Heart right ventricle (tissue), 16 donors: ENCODE results near the gene XRCC1. TPM values are rescaled to one million over a fixed set of nuclear protein-coding genes. Genes with fewer than 3 reads are reported as not detected.

Experiments
- ATAC-seq, 8 donors: fragments of 200-7000 bp; cut with Tn5 transposase; one replicate each; pipeline ENCODE4 v1.9.1; 2020; ENCODE audit warnings: mild to moderate bottlenecking in 8 of 8, moderate library complexity in 8 of 8, moderate number of reproducible peaks in 1 of 8
- DNase-seq, 2 donors: peaks; one replicate each; pipeline ENCODE4 v3.0.0-alpha.2; 2020
- H3K27ac ChIP-seq, 10 donors: fragments of 200-600 bp; sonication (generic) in 2 of 10; one replicate each; pipeline versions ENCODE4 v1.5.0 to v1.8.0; 2020 to 2022; ENCODE audit warnings: mild to moderate bottlenecking in 3 of 10
- H3K27me3 ChIP-seq, 7 donors: fragments of 200-600 bp; one replicate each; pipeline ENCODE4 v1.8.0; 2021 to 2022; ENCODE audit warnings: mild to moderate bottlenecking in 2 of 7
- H3K36me3 ChIP-seq, 9 donors: fragments of 200-600 bp; sonication (generic) in 1 of 9; one replicate each; pipeline versions ENCODE4 v1.5.0 to v1.8.0; 2020 to 2022; ENCODE audit warnings: mild to moderate bottlenecking in 2 of 9
- H3K4me1 ChIP-seq, 9 donors: fragments of 200-600 bp; sonication (generic) in 1 of 9; one replicate each; pipeline versions ENCODE4 v1.5.0 to v1.8.0; 2020 to 2022; ENCODE audit warnings: mild to moderate bottlenecking in 4 of 9
- H3K4me3 ChIP-seq, 10 donors: fragments of 200-600 bp; sonication (generic) in 2 of 10; one replicate each; pipeline versions ENCODE4 v1.5.0 to v1.8.0; 2020 to 2022; ENCODE audit warnings: mild to moderate bottlenecking in 7 of 10, moderate library complexity in 2 of 10
- H3K9me3 ChIP-seq, 11 donors: fragments of 200-600 bp in 10 of 11; sonication (generic) in 2 of 11; one replicate each; pipeline versions ENCODE4 v1.5.0 to v1.8.0; 2013 to 2022; ENCODE audit warnings: mild to moderate bottlenecking in 2 of 11, control low read depth in 1 of 11, moderate library complexity in 1 of 11
- CTCF ChIP-seq, 9 donors: fragments of 200-600 bp; sonication (generic) in 2 of 9; IDR thresholded peaks; one replicate each; pipeline versions ENCODE4 v1.5.0 to v1.8.0; 2021 to 2022; ENCODE audit warnings: antibody characterized with exemption in 9 of 9, mild to moderate bottlenecking in 5 of 9, moderate library complexity in 1 of 9
- WGBS, 2 donors: extraction: QIAGEN DNeasy Blood & Tissue Kit; methylation state at CpG; one replicate each; pipeline ENCODE4 v1.1.7; 2013; ENCODE audit warnings: inconsistent platforms in 1 of 2; 5-methylcytosine and 5-hydroxymethylcytosine counted together
- intact Hi-C, 10 donors: fragments of 100-400 bp; cut with DNase I; formaldehyde crosslinking; loops; one replicate each; pipeline versions ENCODE4 v1.11.1 to v1.14.2; 2022
- polyA plus RNA-seq, 2 donors: library from polyadenylated mRNA; stranded (reverse); fragments of 200-250 nt; gene quantifications; one replicate each; pipeline ENCODE4 v1.2.3, GENCODE V29; 2013
- total RNA-seq, 10 donors: library from RNA; stranded (reverse); fragmentation: NEBNext Ultra II Directional in 3 of 10; extraction: Animal tissue kit (Norgen Biotek cat#: 25700) in 3 of 10; gene quantifications; one replicate each; pipeline versions ENCODE4 v1.2.1 to v1.2.4, GENCODE V29; 2021 to 2023
- donor health status: Arrhythmogenic right ventricular cardiomyopathy.
- donor health status: ischemic (EF 13 %, LVEDD 7.1; RV severe dilation, severe dysfunction).
- donor health status: healthy with polysubstance abuse.
- donor health status: DM: no; HTN: yes; CAD: no.
- donor health status: DM: no; HTN: no; CAD: no.
- donor health status: ischemic (EF 25% LVEDD 6.9; RV normal size, moderate dysfunction).
- donor health status: ischemic (EF 25% LVEDD 5.7; RV mildly dilated, moderate dysfunction).
- donor health status: healthy.
- donor health status: DM: yes; HTN: yes; CAD: no.
- donor health status: Ischemic cardiomyopathy.
- donor health status: ischemic (EF 35%, LVEDD 5.7; RV mildly dilated, moderate dysfunction).
- donor health status: nonischemic (EF 11% LVEDD 7.7; RV severe dilation, severe dysfunction).
- donor health status: DM: yes; HTN: yes; CAD: no.
- donor health status: PGD.
- donor health status: ischemic (EF 29% LVEDD 5.4; RV normal size, mild dysfunction).
- donor health status: nonischemic (EF 23%, LVEDD 6.1; RV moderate dilation, normal function).

Gene XRCC1
- total and polyA plus RNA-seq, 12 donors: 11.0 to 21.9 (median 17.7) TPM

- Histone ChIP-seq H3K4me3 (no peak overlapping the region), H3K27me3 (no peaks in the 10 kb centered on the region), H3K9me3 (no peaks in the 10 kb centered on the region), H3K36me3 (peaks cover 0 to 26% (median 0%) of the 10 kb centered on the region in 9 donors), H3K4me1 (peaks cover 0 to 29% (median 8%) of the 10 kb centered on the region in 9 donors), H3K27ac (no peak overlapping the region)
- ATAC-seq (no peak), DNase-seq (no peak)
- 95 to 98% methylated on average over 2 of the region's 2 CpGs for WGBS, 2 donors
- TF ChIP-seq CTCF (IDR thresholded peaks at IDR 0.05): no peak
- intact Hi-C loops: no loop called here
These were observed 7.2 kb upstream of the XRCC1 start for GRCh38 chr19:43582495-43582894.

GRCh38 chr19:43581467-43581866 is 6.1 kb upstream of the XRCC1 start:
- no peak for TF ChIP-seq CTCF (IDR thresholded peaks at IDR 0.05)
- DNase-seq (no peak), ATAC-seq (no peak)
- Histone ChIP-seq H3K9me3 (no peaks in the 10 kb centered on the region), H3K4me3 (peak overlapping the region in 7 of 10 donors; percentile 35 to 65 (median 58)), H3K27ac (peak overlapping the region in 5 of 10 donors; percentile 41 to 85 (median 74)), H3K27me3 (no peaks in the 10 kb centered on the region), H3K36me3 (peaks cover 0 to 17% (median 0%) of the 10 kb centered on the region in 9 donors), H3K4me1 (peaks cover 0 to 29% (median 8%) of the 10 kb centered on the region in 9 donors)
- WGBS, 2 donors: 65 to 66% methylated on average over 7 of the region's 7 CpGs
- intact Hi-C loops: no loop called here

GRCh38 chr19:43578787-43579186 is 3.5 kb upstream of the XRCC1 start:
- ATAC-seq (no peak), DNase-seq (no peak)
- Histone ChIP-seq H3K9me3 (no peaks in the 10 kb centered on the region), H3K27me3 (no peaks in the 10 kb centered on the region), H3K4me1 (peaks cover 5 to 42% (median 21%) of the 10 kb centered on the region in 9 donors), H3K4me3 (no peak overlapping the region), H3K36me3 (peaks cover 0 to 5% (median 0%) of the 10 kb centered on the region in 9 donors), H3K27ac (no peak overlapping the region)
- 78 to 87% methylated on average over 3 of the region's 3 CpGs for WGBS, 2 donors
- intact Hi-C loops: no loop called here
- no peak for TF ChIP-seq CTCF (IDR thresholded peaks at IDR 0.05)

GRCh38 chr19:43575955-43576878 is 890 bp upstream of the XRCC1 start:
- ATAC-seq (peak in 2 of 8 donors; percentile 2 to 6), DNase-seq (no peak)
- peaks cover 5 to 36% (median 16%) of the 10 kb centered on the region in 9 donors for H3K4me1 ChIP-seq
- intact Hi-C loops: loop anchor here in 5 of 10 donors (1.0 to 2.0 kb wide), 2 partner anchors 17 to 20 kb away; partner anchors contain the start of genes IRGQ (in 4 of the 5) and ZNF576 (in 4 of the 5)
- TF ChIP-seq CTCF (IDR thresholded peaks at IDR 0.05): no peak
- H3K36me3 ChIP-seq: peaks cover 0 to 28% (median 0%) of the 10 kb centered on the region in 9 donors
- peak overlapping the region in 9 of 10 donors; percentile 56 to 93 (median 77) for H3K4me3 ChIP-seq
- H3K27ac ChIP-seq: peak overlapping the region in 6 of 10 donors; percentile 45 to 90 (median 78)
- WGBS, 2 donors: 58 to 68% methylated on average over 37 of the region's 37 CpGs
- H3K9me3 ChIP-seq: no peaks in the 10 kb centered on the region
- H3K27me3 ChIP-seq: no peaks in the 10 kb centered on the region
